Measurements from ENCODE around the gene MALRD1.
A peak's percentile ranks its signal among the peaks of the same experiment; 100 is the strongest.
"Not testable (repeated sequence)": the region's sequence is repeated elsewhere in the genome, so short reads cannot be mapped to it uniquely, and the experiment has no call there.

The MALRD1 gene

GRCh38 chr10:19728376-19728775, 679.8 kb downstream of the MALRD1 start:
- no peak for DNase-seq (ENCODE audit: low read depth)
- no peak overlapping the region for H3K4me3 ChIP-seq (ENCODE audit: low read depth, low read length)
- in situ Hi-C loops (cut with HindIII; ENCODE audit: low sequenced_read_pairs): no loop called here
- no peak for TF ChIP-seq CTCF (IDR thresholded peaks at IDR 0.05; ENCODE audit: low read depth, low read length, missing control alignments)

- DNase-seq (ENCODE audit: low read depth): no peak
- H3K4me3 ChIP-seq (ENCODE audit: low read depth, low read length): no peak overlapping the region
- no peak for TF ChIP-seq CTCF (IDR thresholded peaks at IDR 0.05; ENCODE audit: low read depth, low read length, missing control alignments)
- in situ Hi-C loops (cut with HindIII; ENCODE audit: low sequenced_read_pairs): no loop called here
These were observed 680.4 kb downstream of the MALRD1 start for GRCh38 chr10:19728964-19729363.

DNA sequence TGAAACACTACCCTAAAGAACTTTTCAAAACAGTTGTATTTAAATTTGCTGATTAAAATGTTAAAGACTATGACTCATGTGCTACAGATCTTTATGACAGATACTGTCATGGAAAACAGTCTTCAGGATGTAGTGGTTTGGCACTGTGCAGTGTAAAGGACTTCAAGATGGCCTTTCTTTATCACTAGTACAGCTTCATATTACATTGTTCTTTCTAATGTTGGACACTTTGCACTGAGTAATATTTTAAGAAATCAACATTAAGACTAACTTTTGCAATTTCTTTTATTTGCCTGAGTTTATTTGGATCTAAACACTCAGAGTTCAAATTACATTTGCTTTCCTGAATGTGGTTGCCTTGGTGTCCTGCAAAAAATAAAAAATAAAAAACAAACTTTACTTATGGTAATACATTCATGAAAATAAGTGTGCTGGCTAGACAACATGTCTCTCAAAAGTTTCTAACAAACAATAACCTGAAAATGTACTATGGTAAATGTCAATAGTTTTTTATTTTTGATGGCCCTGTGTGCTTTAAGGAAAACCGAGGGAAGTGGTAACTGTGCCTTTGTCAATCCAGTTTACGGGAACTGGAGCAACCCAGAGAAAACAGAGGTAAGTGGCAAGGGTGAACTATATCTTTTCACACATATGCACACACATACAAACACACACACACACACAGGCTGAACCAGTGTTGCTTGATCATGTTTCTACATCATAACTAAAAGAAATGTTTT, 681.7 kb downstream of the MALRD1 start:
- no peak for TF ChIP-seq CTCF (IDR thresholded peaks at IDR 0.05; ENCODE audit: low read depth, low read length, missing control alignments)
- in situ Hi-C loops (cut with HindIII; ENCODE audit: low sequenced_read_pairs): no loop called here

DNA sequence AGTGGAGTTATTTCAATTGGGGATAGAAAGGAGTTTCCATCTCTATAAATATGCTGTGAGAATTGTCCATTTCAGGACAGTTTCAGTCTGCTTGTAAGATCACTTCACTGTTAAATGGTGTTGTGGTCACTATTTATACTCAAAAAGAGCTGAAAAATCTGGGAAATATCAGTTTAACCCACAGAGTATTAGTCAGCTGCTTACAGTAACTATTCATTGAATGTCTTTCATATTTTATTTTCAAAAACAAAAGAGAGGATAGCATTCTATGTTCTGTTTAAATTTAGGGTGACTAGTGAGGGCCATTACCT, 682.3 kb downstream of the MALRD1 start:
- H3K4me3 ChIP-seq (ENCODE audit: low read depth, low read length): no peak overlapping the region
- in situ Hi-C loops (cut with HindIII; ENCODE audit: low sequenced_read_pairs): no loop called here
- TF ChIP-seq CTCF (IDR thresholded peaks at IDR 0.05; ENCODE audit: low read depth, low read length, missing control alignments): no peak
- peak; percentile 11 for DNase-seq (ENCODE audit: low read depth)

More for the DNA sequence above, 681.7 kb downstream of the MALRD1 start:
- H3K4me3 ChIP-seq (ENCODE audit: low read depth, low read length): no peak overlapping the region
- no peak for DNase-seq (ENCODE audit: low read depth)

DNA sequence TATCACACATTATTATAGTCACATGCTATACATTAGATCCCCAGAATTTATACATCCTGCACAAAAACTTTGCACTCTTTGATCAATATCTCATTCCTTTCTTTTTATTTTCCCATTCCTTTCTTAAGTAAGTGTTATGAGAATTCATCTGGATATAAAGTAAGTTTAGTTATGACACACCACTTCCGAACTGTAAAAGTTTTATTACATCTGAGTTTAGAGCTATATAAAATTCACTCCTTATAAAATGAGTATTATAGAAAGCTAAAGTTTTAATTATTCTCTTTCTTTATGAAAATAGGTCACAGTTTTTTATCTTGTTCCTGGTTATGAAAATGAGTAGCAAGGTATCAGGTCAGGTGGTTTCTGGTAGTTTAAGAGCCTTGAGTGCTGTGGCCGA, 683.0 kb downstream of the MALRD1 start:
- in situ Hi-C loops (cut with HindIII; ENCODE audit: low sequenced_read_pairs): no loop called here
- no peak for DNase-seq (ENCODE audit: low read depth)
- no peak for TF ChIP-seq CTCF (IDR thresholded peaks at IDR 0.05; ENCODE audit: low read depth, low read length, missing control alignments)
- H3K4me3 ChIP-seq (ENCODE audit: low read depth, low read length): no peak overlapping the region

- no peak overlapping the region for H3K4me3 ChIP-seq (ENCODE audit: low read depth, low read length)
- in situ Hi-C loops (cut with HindIII; ENCODE audit: low sequenced_read_pairs): no loop called here
- TF ChIP-seq CTCF (IDR thresholded peaks at IDR 0.05; ENCODE audit: low read depth, low read length, missing control alignments): no peak
- DNase-seq (ENCODE audit: low read depth): no peak
These were observed 689.8 kb downstream of the MALRD1 start for GRCh38 chr10:19738440-19738839.

GRCh38 chr10:19739232-19739631, 690.6 kb downstream of the MALRD1 start:
- in situ Hi-C loops (cut with HindIII; ENCODE audit: low sequenced_read_pairs); DNase-seq (ENCODE audit: low read depth); H3K4me3 ChIP-seq (ENCODE audit: low read depth, low read length): not testable (repeated sequence)

DNA sequence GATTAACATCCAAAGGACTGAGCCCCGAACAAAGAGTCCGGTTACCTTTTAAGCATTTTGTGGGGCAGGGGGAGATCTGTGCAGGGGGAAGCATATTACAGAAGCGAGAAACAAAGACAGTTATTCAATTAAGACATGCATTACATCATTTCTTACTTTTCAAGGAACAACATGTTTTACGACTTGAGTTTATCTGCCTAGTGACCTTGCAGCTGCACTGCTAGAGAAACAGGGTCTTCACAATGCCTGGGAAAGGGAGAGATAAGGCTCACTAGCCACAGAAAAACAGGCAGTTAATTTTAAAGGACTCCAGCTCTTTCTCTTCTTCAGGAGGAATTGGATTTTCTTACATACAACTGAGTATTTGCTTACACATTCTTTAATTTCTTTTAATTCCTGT, 693.5 kb downstream of the MALRD1 start:
- H3K4me3 ChIP-seq (ENCODE audit: low read depth, low read length); in situ Hi-C loops (cut with HindIII; ENCODE audit: low sequenced_read_pairs); DNase-seq (ENCODE audit: low read depth): not testable (repeated sequence)
